Spleen (tissue), 11 donors: Measurements from ENCODE around the gene ITIH1. TPM values are rescaled to one million over a fixed set of nuclear protein-coding genes. Genes with fewer than 3 reads are reported as not detected.

ENCODE experiments used
- DNase-seq: peaks from one replicate; pipeline ENCODE4 v3.0.0-alpha.2; 2020
- H3K27ac ChIP-seq, 8 donors: fragments of 200-600 bp; sonication (generic) in 7 of 8; 1 replicate in 4 of 8; 2 replicates in 4 of 8; pipeline versions ENCODE4 v1.5.0 to v1.8.0; 2016 to 2021; ENCODE audit warnings: inconsistent platforms in 4 of 8, mild to moderate bottlenecking in 4 of 8, moderate library complexity in 1 of 8
- H3K27me3 ChIP-seq, 7 donors: fragments of 200-600 bp; sonication (generic) in 6 of 7; replicated peaks in 1 of 7; 1 replicate in 4 of 7; 2 replicates in 3 of 7; pipeline versions ENCODE4 v1.5.0 to v1.8.0; 2016 to 2021; ENCODE audit warnings: inconsistent platforms in 3 of 7, mild to moderate bottlenecking in 1 of 7
- H3K36me3 ChIP-seq, 6 donors: fragments of 200-600 bp; sonication (generic) in 5 of 6; 1 replicate in 4 of 6; 2 replicates in 2 of 6; pipeline versions ENCODE4 v1.5.0 to v1.8.0; 2016 to 2021; ENCODE audit warnings: inconsistent platforms in 2 of 6
- H3K4me1 ChIP-seq, 6 donors: fragments of 200-600 bp; sonication (generic) in 5 of 6; 1 replicate in 3 of 6; 2 replicates in 3 of 6; pipeline versions ENCODE4 v1.5.0 to v1.8.0; 2016 to 2021; ENCODE audit warnings: inconsistent platforms in 3 of 6
- H3K4me3 ChIP-seq, 8 donors: fragments of 200-600 bp; sonication (generic) in 7 of 8; 1 replicate in 4 of 8; 2 replicates in 4 of 8; pipeline versions ENCODE4 v1.5.0 to v1.8.0; 2016 to 2021; ENCODE audit warnings: inconsistent platforms in 4 of 8, mild to moderate bottlenecking in 4 of 8, moderate library complexity in 2 of 8
- H3K9me3 ChIP-seq, 8 donors: fragments of 200-600 bp; sonication (generic) in 7 of 8; 1 replicate in 4 of 8; 2 replicates in 4 of 8; pipeline versions ENCODE4 v1.5.0 to v1.8.0; 2016 to 2021; ENCODE audit warnings: inconsistent platforms in 4 of 8
- POLR2A ChIP-seq, 3 donors: fragments of 450-650 bp; IDR thresholded peaks; one replicate each; pipeline ENCODE4 v1.5.1; 2017; ENCODE audit warnings: antibody characterized with exemption in 3 of 3, mild to moderate bottlenecking in 1 of 3
- POLR2AphosphoS5 ChIP-seq, 3 donors: sonication (generic); formaldehyde crosslinking; IDR thresholded peaks; one replicate each; pipeline ENCODE4 v1.5.1; 2017; ENCODE audit warnings: antibody characterized with exemption in 3 of 3
- WGBS, 5 donors: extraction: QIAGEN DNeasy Blood & Tissue Kit in 3 of 5; methylation state at CpG; one replicate each; pipeline versions ENCODE4 v1.1.5 to v1.1.7; 2013 to 2018; 5-methylcytosine and 5-hydroxymethylcytosine counted together
- intact Hi-C: fragments of 100-400 bp; cut with DNase I; formaldehyde crosslinking; loops from one replicate; pipeline ENCODE4 v1.15.0; 2023; ENCODE audit warnings: low total_unique reads
- polyA plus RNA-seq, 3 donors: library from polyadenylated mRNA; stranded (reverse); fragments of 200-250 nt; gene quantifications; one replicate each; pipeline ENCODE4 v1.2.1, GENCODE V29; 2013
- total RNA-seq, 7 donors: library from RNA; depleted of rRNA in 3 of 7; stranded (reverse); fragments of >200 nt in 3 of 7; fragmentation: NEBNext Ultra II Directional in 4 of 7; extraction: Animal tissue kit (Norgen Biotek cat#: 25700) in 4 of 7; gene quantifications; one replicate each; pipeline versions ENCODE4 v1.1.0 to v1.2.1, GENCODE V29; 2016 to 2021
- TF ChIP-seq, protein P1 (sequence below), 11 experiments: fragments of 200-600 bp in 7 of 11; fragments of 450-650 bp in 4 of 11; sonication (generic) in 4 of 11; IDR thresholded peaks in 8 of 11; conservative IDR thresholded peaks in 3 of 11; 1 replicate in 7 of 11; 2 replicates in 4 of 11; pipeline versions ENCODE4 v1.4.0 to v1.8.0; 2016 to 2021; ENCODE audit warnings: antibody characterized with exemption in 11 of 11, inconsistent platforms in 4 of 11, mild to moderate bottlenecking in 1 of 11
- donor health status: healthy with polysubstance abuse.
- donor health status: DM: no; HTN: no; CAD: no; lungs with moderate emphysema.
- donor health status: DM: no; HTN: no; CAD: no.
- donor health status: Bipolar disorder and iron deficiency.
- donor health status: healthy.
- donor health status: DM: no; HTN: no; CAD: no.
- donor health status: DM: yes; HTN: yes; CAD: no.

The ITIH1 gene
- total and polyA plus RNA-seq, 10 donors, result 0.65 to 11.4 (median 2.6) TPM

DNA sequence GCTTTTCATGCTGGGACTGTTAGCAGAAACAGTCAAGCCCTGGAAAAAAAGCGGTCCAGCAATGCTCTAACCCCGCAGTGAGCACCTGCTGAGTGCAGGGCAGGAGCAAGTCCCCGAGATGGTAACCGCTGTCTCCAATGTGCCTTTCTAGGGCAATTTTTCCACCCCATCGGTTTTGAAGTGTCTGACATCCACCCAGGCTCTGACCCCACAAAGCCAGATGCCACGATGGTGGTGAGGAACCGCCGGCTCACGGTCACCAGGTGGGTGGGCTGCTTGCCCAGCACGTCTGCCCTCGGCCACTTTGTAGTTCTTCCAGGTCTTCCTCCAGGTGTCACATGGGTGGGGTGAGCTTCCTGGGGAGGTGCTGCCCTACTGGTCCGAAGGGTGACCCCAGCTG, 14.0 kb downstream of the ITIH1 start:
- no peaks in the 10 kb centered on the region for H3K36me3 ChIP-seq
- WGBS, 5 donors, result 79 to 86% (median 82%) methylated on average over 9 to 12 of the region's 12 CpGs

DNA sequence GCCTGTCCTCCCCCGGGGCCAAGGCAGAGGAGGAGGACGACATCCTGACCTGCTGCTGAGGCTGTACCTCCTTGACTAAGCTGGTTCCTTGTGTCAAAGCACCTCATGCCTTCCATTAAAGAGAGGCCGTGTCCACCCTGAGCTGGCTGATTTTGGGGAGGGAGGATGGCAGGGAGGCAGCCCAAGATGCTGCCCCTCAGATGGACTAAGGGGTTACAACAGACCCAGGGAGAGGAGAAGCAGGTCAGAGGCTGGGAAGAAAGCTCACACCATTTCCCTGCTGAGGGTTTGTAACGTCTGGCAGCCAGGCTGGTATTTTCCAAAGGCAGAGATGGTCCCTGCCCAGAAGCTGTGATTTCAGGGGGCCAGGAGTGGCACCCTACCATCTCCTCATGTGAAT, 14.5 kb downstream of the ITIH1 start:
- intact Hi-C loops, result no loop called here
- Histone ChIP-seq H3K9me3 (no peaks in the 10 kb centered on the region), H3K36me3 (no peaks in the 10 kb centered on the region), H3K4me3 (no peak overlapping the region), H3K4me1 (peaks cover 0 to 20% (median 0%) of the 10 kb centered on the region in 6 donors), H3K27me3 (no peaks in the 10 kb centered on the region), H3K27ac (peak overlapping the region in 1 of 8 donors; percentile 72)
- DNase-seq, result no peak
- TF ChIP-seq POLR2AphosphoS5 (IDR thresholded peaks at IDR 0.05) (no peak), POLR2A (IDR thresholded peaks at IDR 0.05) (no peak)
- TF ChIP-seq, protein P1, sequence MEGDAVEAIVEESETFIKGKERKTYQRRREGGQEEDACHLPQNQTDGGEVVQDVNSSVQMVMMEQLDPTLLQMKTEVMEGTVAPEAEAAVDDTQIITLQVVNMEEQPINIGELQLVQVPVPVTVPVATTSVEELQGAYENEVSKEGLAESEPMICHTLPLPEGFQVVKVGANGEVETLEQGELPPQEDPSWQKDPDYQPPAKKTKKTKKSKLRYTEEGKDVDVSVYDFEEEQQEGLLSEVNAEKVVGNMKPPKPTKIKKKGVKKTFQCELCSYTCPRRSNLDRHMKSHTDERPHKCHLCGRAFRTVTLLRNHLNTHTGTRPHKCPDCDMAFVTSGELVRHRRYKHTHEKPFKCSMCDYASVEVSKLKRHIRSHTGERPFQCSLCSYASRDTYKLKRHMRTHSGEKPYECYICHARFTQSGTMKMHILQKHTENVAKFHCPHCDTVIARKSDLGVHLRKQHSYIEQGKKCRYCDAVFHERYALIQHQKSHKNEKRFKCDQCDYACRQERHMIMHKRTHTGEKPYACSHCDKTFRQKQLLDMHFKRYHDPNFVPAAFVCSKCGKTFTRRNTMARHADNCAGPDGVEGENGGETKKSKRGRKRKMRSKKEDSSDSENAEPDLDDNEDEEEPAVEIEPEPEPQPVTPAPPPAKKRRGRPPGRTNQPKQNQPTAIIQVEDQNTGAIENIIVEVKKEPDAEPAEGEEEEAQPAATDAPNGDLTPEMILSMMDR (IDR thresholded peaks at IDR 0.05 in 8 of 11, conservative IDR thresholded peaks at IDR 0.05 in 3 of 11), result no peak
- WGBS, 5 donors, result 72 to 92% (median 88%) methylated on average over 4 of the region's 4 CpGs

More for the DNA sequence above, 14.0 kb downstream of the ITIH1 start:
- no peak overlapping the region for H3K4me3 ChIP-seq
- intact Hi-C loops, result no loop called here
- TF ChIP-seq POLR2AphosphoS5 (IDR thresholded peaks at IDR 0.05) (no peak), POLR2A (IDR thresholded peaks at IDR 0.05) (no peak)
- TF ChIP-seq, protein P1 (IDR thresholded peaks at IDR 0.05 in 8 of 11, conservative IDR thresholded peaks at IDR 0.05 in 3 of 11), result no peak
- no peak overlapping the region for H3K27ac ChIP-seq
- peaks cover 0 to 20% (median 0%) of the 10 kb centered on the region in 6 donors for H3K4me1 ChIP-seq
- H3K27me3 ChIP-seq, result no peaks in the 10 kb centered on the region
- DNase-seq, result no peak
- H3K9me3 ChIP-seq, result no peaks in the 10 kb centered on the region

DNA sequence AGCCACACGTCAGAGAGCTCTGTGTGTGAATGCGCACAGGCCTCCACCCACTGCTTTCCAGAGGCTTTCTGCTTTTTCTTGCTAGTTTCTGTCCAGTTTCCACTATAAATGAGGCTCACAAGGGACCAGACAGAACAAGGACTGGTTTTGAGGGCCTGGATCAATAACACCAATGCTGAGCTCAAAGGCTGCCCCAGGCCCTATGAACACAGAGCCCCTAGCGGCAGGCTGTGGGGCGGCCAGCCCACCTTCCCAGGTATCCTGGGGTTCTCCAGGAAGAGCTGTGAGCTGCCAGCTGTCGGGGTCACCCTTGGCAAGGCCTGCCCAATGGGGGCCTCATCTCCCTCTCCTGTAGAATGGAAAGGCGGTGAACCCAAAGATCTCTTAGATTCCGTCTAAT, 15.0 kb downstream of the ITIH1 start:
- DNase-seq, result no peak
- Histone ChIP-seq H3K4me3 (no peak overlapping the region), H3K9me3 (no peaks in the 10 kb centered on the region), H3K27me3 (no peaks in the 10 kb centered on the region), H3K27ac (peak overlapping the region in 1 of 8 donors; percentile 72), H3K4me1 (peaks cover 0 to 20% (median 0%) of the 10 kb centered on the region in 6 donors), H3K36me3 (no peaks in the 10 kb centered on the region)
- intact Hi-C loops, result no loop called here
- 89 to 93% (median 90%) methylated on average over 6 to 7 of the region's 7 CpGs for WGBS, 5 donors
- TF ChIP-seq POLR2A (IDR thresholded peaks at IDR 0.05) (no peak), POLR2AphosphoS5 (IDR thresholded peaks at IDR 0.05) (no peak)
- TF ChIP-seq, protein P1 (IDR thresholded peaks at IDR 0.05 in 8 of 11, conservative IDR thresholded peaks at IDR 0.05 in 3 of 11), result no peak

DNA sequence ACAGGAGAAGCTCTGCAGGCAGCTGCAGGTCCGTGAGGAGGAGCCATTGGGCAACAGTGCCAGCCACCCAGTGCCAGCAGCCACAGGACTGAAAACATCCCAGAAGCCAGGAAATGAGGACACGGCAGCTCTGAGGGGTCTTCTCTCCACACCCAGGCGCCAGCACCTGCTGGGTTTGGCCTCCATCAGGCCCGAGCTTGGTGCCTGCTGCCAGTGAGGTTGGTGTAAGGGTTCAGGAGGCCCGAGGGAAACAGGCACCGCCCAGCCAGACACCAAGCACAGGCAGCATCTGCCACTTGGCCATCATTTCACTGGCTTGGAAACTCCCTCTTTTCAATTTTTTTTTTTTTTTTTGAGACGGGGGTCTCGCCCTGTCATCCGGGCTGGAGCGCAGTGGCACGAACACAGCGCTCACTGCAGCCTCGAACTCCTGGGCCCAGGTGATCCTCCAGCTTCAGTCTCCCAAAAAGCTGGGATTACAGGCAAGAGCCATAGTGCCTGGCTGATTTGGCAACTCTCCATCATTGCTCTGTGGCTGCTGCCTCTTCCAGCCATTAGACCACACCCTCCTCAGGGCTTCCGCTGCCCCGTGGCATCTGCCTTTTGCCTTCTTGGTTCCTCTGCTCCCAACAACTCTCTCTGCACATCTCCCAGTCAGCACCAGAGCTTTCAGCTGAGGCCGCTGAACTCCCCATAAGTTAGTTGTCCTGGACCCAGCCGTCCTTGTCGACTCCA, 15.7 kb downstream of the ITIH1 start:
- no peaks in the 10 kb centered on the region for H3K27me3 ChIP-seq
- H3K4me1 ChIP-seq, result peaks cover 0 to 20% (median 0%) of the 10 kb centered on the region in 6 donors
- intact Hi-C loops, result no loop called here
- no peaks in the 10 kb centered on the region for H3K36me3 ChIP-seq
- no peaks in the 10 kb centered on the region for H3K9me3 ChIP-seq
- no peak overlapping the region for H3K4me3 ChIP-seq
- H3K27ac ChIP-seq, result peak overlapping the region in 3 of 8 donors; percentile 47 to 72 (median 52)
- no peak for TF ChIP-seq POLR2AphosphoS5 (IDR thresholded peaks at IDR 0.05)
- TF ChIP-seq, protein P1 (IDR thresholded peaks at IDR 0.05 in 8 of 11, conservative IDR thresholded peaks at IDR 0.05 in 3 of 11), result no peak
- no peak for TF ChIP-seq POLR2A (IDR thresholded peaks at IDR 0.05)
- no peak for DNase-seq
- WGBS, 5 donors, result 64 to 84% (median 77%) methylated on average over 17 to 18 of the region's 18 CpGs
